Measurements from ENCODE around the gene OPA1. TPM values are rescaled to one million over a fixed set of nuclear protein-coding genes. Genes with fewer than 3 reads are reported as not detected.

OPA1 gene, protein sequence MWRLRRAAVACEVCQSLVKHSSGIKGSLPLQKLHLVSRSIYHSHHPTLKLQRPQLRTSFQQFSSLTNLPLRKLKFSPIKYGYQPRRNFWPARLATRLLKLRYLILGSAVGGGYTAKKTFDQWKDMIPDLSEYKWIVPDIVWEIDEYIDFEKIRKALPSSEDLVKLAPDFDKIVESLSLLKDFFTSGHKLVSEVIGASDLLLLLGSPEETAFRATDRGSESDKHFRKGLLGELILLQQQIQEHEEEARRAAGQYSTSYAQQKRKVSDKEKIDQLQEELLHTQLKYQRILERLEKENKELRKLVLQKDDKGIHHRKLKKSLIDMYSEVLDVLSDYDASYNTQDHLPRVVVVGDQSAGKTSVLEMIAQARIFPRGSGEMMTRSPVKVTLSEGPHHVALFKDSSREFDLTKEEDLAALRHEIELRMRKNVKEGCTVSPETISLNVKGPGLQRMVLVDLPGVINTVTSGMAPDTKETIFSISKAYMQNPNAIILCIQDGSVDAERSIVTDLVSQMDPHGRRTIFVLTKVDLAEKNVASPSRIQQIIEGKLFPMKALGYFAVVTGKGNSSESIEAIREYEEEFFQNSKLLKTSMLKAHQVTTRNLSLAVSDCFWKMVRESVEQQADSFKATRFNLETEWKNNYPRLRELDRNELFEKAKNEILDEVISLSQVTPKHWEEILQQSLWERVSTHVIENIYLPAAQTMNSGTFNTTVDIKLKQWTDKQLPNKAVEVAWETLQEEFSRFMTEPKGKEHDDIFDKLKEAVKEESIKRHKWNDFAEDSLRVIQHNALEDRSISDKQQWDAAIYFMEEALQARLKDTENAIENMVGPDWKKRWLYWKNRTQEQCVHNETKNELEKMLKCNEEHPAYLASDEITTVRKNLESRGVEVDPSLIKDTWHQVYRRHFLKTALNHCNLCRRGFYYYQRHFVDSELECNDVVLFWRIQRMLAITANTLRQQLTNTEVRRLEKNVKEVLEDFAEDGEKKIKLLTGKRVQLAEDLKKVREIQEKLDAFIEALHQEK
- total RNA-seq, result 129 and 137 TPM in 2 replicates

GRCh38 chr3:193592841-193593667, at the start of gene OPA1:
OPA1 (plus strand) TSS chr3:193593208; CDS start chr3:193593378, 170 bp downstream.

DNA sequence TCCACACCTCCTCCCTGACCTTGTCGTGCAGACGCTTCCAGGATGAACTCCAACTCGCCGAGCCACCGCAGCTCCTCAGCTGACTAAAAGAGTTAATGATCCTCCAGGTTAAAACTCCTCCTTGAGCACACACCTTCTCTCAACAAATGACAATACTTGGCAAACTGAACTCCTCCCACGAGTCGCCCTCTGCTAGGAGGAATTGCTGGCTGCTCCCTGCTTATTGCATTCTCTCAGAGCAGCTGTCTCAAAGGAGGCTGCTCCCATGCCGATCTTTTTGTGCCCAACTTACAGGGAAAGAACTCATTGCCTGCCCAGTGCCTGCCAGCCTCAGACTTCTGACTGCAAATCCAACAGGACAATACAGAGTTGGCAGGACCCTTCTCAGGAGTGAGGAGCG, 38.2 kb upstream of the OPA1 start, which contains the start of gene ATP13A4:
Gene ATP13A4 (minus strand): TSS at position 85 of the 400 bp plus-strand sequence. CDS start 96 bp downstream, outside the sequence.

Small RNA genes within 50 kb of the gene (small RNA-seq; reads per million reads assigned to genes)
- gene RF00019 (not detected), gene RN7SL447P (not detected)

Other genes with a start within 250 kb of the OPA1 start
- gene ATP13A5, start 214.5 kb upstream of the OPA1 start, total RNA-seq, result not detected in 2 replicates
- not detected in 2 replicates for gene ATP13A4, start 38.3 kb upstream of the OPA1 start, total RNA-seq